Measurements from ENCODE around the gene IL4R.
"Not testable (repeated sequence)": the region's sequence is repeated elsewhere in the genome, so short reads cannot be mapped to it uniquely, and the experiment has no call there.

The IL4R gene

GRCh38 chr16:27408012-27408601, 94.3 kb downstream of the IL4R start:
- DNase-seq, result peak; percentile 25

- no peak for DNase-seq
Measured at GRCh38 chr16:27408602-27409031, 94.8 kb downstream of the IL4R start.

- DNase-seq, result not testable (repeated sequence)
Measured at GRCh38 chr16:27409958-27410357, 96.2 kb downstream of the IL4R start.

GRCh38 chr16:27410761-27411160, 97.0 kb downstream of the IL4R start:
- DNase-seq, result no peak

- DNase-seq, result no peak
Measured at GRCh38 chr16:27413956-27414355, 100.2 kb downstream of the IL4R start.
